ENCODE measurements around the gene KRT32. TPM values are rescaled to one million over a fixed set of nuclear protein-coding genes. Genes with fewer than 3 reads are reported as not detected.

Gene KRT32
- polyA plus RNA-seq, 4 donors: not detected

Other genes with a start within 250 kb of the KRT32 start
- not detected for gene KRTAP9-2, start 240.7 kb downstream of the KRT32 start, polyA plus RNA-seq (ENCODE audit: insufficient read length in 4 of 4)
- not detected for gene KRTAP9-3, start 234.9 kb downstream of the KRT32 start, polyA plus RNA-seq (ENCODE audit: insufficient read length in 4 of 4)
- gene KRTAP9-8, start 229.4 kb downstream of the KRT32 start, polyA plus RNA-seq (ENCODE audit: insufficient read length in 4 of 4): not detected
- gene KRTAP9-4, start 217.7 kb downstream of the KRT32 start, polyA plus RNA-seq (ENCODE audit: insufficient read length in 4 of 4): not detected
- not detected for gene KRTAP9-9, start 212.0 kb downstream of the KRT32 start, polyA plus RNA-seq (ENCODE audit: insufficient read length in 4 of 4)
- gene KRTAP9-6, start 202.0 kb downstream of the KRT32 start, polyA plus RNA-seq (ENCODE audit: insufficient read length in 4 of 4): under 1 TPM in 3 of 4 donors, not detected in 1; 0.09 to 0.14 (median 0.10) TPM
- not detected for gene KRTAP9-7, start 191.7 kb downstream of the KRT32 start, polyA plus RNA-seq (ENCODE audit: insufficient read length in 4 of 4)
- gene KRTAP29-1, start 164.5 kb downstream of the KRT32 start, polyA plus RNA-seq (ENCODE audit: insufficient read length in 4 of 4): not detected
- not detected for gene KRTAP16-1, start 158.1 kb downstream of the KRT32 start, polyA plus RNA-seq (ENCODE audit: insufficient read length in 4 of 4)
- not detected for gene KRTAP17-1, start 151.7 kb downstream of the KRT32 start, polyA plus RNA-seq (ENCODE audit: insufficient read length in 4 of 4)
- not detected for gene KRT33A, start 116.6 kb downstream of the KRT32 start, polyA plus RNA-seq (ENCODE audit: insufficient read length in 4 of 4)
- gene KRT33B, start 97.6 kb downstream of the KRT32 start, polyA plus RNA-seq (ENCODE audit: insufficient read length in 4 of 4): not detected
- gene KRT34, start 85.1 kb downstream of the KRT32 start, polyA plus RNA-seq (ENCODE audit: insufficient read length in 4 of 4): not detected
- not detected for gene KRT31, start 69.8 kb downstream of the KRT32 start, polyA plus RNA-seq (ENCODE audit: insufficient read length in 4 of 4)
- not detected for gene KRT37, start 42.8 kb downstream of the KRT32 start, polyA plus RNA-seq (ENCODE audit: insufficient read length in 4 of 4)
- gene KRT38, start 26.4 kb downstream of the KRT32 start, polyA plus RNA-seq (ENCODE audit: insufficient read length in 4 of 4): not detected
- gene KRT35, start 13.8 kb upstream of the KRT32 start, polyA plus RNA-seq (ENCODE audit: insufficient read length in 4 of 4): under 1 TPM in 2 of 4 donors, not detected in 2; 0.10 to 0.14 TPM
- not detected for gene KRT36, start 22.5 kb upstream of the KRT32 start, polyA plus RNA-seq (ENCODE audit: insufficient read length in 4 of 4)
- under 1 TPM; 0.31 to 0.93 (median 0.40) TPM for gene KRT13, start 38.2 kb upstream of the KRT32 start, polyA plus RNA-seq (ENCODE audit: insufficient read length in 4 of 4)
- 1 to 10 TPM in 2 of 4 donors, under 1 TPM in 2; 0.49 to 2.6 (median 1.2) TPM for gene KRT15, start 51.5 kb upstream of the KRT32 start, polyA plus RNA-seq (ENCODE audit: insufficient read length in 4 of 4)
- 100 to 1,000 TPM; 165 to 257 (median 212) TPM for gene KRT19, start 60.9 kb upstream of the KRT32 start, polyA plus RNA-seq (ENCODE audit: insufficient read length in 4 of 4)
- not detected for gene KRT9, start 104.7 kb upstream of the KRT32 start, polyA plus RNA-seq (ENCODE audit: insufficient read length in 4 of 4)
- under 1 TPM in 3 of 4 donors, not detected in 1; 0.16 to 0.70 (median 0.51) TPM for gene KRT14, start 119.5 kb upstream of the KRT32 start, polyA plus RNA-seq (ENCODE audit: insufficient read length in 4 of 4)
- gene KRT16, start 145.4 kb upstream of the KRT32 start, polyA plus RNA-seq (ENCODE audit: insufficient read length in 4 of 4): not detected
- 1 to 10 TPM; 1.5 to 3.4 (median 1.7) TPM for gene KRT17, start 157.2 kb upstream of the KRT32 start, polyA plus RNA-seq (ENCODE audit: insufficient read length in 4 of 4)
- 100 to 1,000 TPM; 593 to 776 (median 721) TPM for gene EIF1, start 221.5 kb upstream of the KRT32 start, polyA plus RNA-seq (ENCODE audit: insufficient read length in 4 of 4)
- not detected for gene GAST, start 244.9 kb upstream of the KRT32 start, polyA plus RNA-seq (ENCODE audit: insufficient read length in 4 of 4)

All from left renal cortex interstitium (tissue), 4 donors.